Activated CD8-positive, alpha-beta T cell treated with anti-CD3 and anti-CD28 coated beads, Interleukin-2, amount 10 ng/mL, durations not matched to agents 7 days and 5 days (primary cell): Measurements from ENCODE around the gene LTO1. TPM values are rescaled to one million over a fixed set of nuclear protein-coding genes. Genes with fewer than 3 reads are reported as not detected.

Experiments used
- ATAC-seq: fragments of 150-1000 bp; cut with Tn5 transposase; one replicate; pipeline ENCODE4 v1.10.0; 2021; ENCODE audit warnings: moderate library complexity
- CTCF ChIA-PET: fragments of 350-600 bp; sonication (Branson Sonifier 250); formaldehyde crosslinking; loops from one replicate; lab custom pipeline; 2021; ENCODE audit warnings: antibody characterized with exemption; lab: Charles Lee
- POLR2A ChIA-PET: fragments of 350-600 bp; sonication (Branson Sonifier 250); formaldehyde crosslinking; loops from one replicate; lab custom pipeline; 2021; ENCODE audit warnings: antibody characterized with exemption; lab: Charles Lee
- DNase-seq: peaks from one replicate; pipeline ENCODE4 v3.0.0-alpha.2; 2020
- H3K27ac Mint-ChIP-seq: one replicate; pipeline ENCODE4 v1.8.0; 2021; ENCODE audit warnings: mild to moderate bottlenecking, mixed read lengths
- H3K27me3 Mint-ChIP-seq: one replicate; pipeline ENCODE4 v1.8.0; 2021; ENCODE audit warnings: low read depth, mixed read lengths
- H3K36me3 Mint-ChIP-seq: one replicate; pipeline ENCODE4 v1.8.0; 2021; ENCODE audit warnings: low read depth, mixed read lengths
- H3K4me1 Mint-ChIP-seq: one replicate; pipeline ENCODE4 v1.8.0; 2021; ENCODE audit warnings: low read depth, mixed read lengths
- H3K4me3 Mint-ChIP-seq: one replicate; pipeline ENCODE4 v1.8.0; 2021; ENCODE audit warnings: mild to moderate bottlenecking, mixed read lengths
- H3K9me3 Mint-ChIP-seq: one replicate; pipeline ENCODE4 v1.8.0; 2022; ENCODE audit warnings: mixed read lengths; ENCODE audit not compliant: insufficient read depth
- total RNA-seq, 2 experiments: library from RNA; stranded (reverse); gene quantifications; one replicate each; pipeline ENCODE4 v1.2.3, GENCODE V29; 2021

The LTO1 gene
- total RNA-seq, 2 experiments from 2014 or later: 21.0 to 23.0 TPM

DNA sequence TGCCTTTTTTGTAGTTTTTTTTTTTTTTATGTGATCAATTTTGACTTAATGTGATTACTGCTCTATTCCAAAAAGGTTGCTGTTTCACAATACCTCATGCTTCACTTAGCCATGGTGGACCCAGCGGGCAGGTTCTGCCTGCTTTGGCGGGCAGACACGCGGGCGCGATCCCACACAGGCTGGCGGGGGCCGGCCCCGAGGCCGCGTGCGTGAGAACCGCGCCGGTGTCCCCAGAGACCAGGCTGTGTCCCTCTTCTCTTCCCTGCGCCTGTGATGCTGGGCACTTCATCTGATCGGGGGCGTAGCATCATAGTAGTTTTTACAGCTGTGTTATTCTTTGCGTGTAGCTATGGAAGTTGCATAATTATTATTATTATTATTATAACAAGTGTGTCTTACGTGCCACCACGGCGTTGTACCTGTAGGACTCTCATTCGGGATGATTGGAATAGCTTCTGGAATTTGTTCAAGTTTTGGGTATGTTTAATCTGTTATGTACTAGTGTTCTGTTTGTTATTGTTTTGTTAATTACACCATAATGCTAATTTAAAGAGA lies 21.7 kb downstream of the LTO1 start:
- H3K27ac Mint-ChIP-seq: no peak overlapping the region
- CTCF ChIA-PET: interaction anchor here (0.9 kb wide), 1 partner anchor 11 kb away, joined by 3 read pairs; no protein-coding TSS in a partner anchor
- ATAC-seq: no peak
- POLR2A ChIA-PET: no interaction called here
- H3K4me1 Mint-ChIP-seq: no peaks in the 10 kb centered on the region
- no peak overlapping the region for H3K4me3 Mint-ChIP-seq
- no peak for DNase-seq
- no peaks in the 10 kb centered on the region for H3K27me3 Mint-ChIP-seq
- H3K9me3 Mint-ChIP-seq: no peaks in the 10 kb centered on the region
- no peaks in the 10 kb centered on the region for H3K36me3 Mint-ChIP-seq

GRCh38 chr11:69652999-69653398 lies 22.2 kb downstream of the LTO1 start:
- CTCF ChIA-PET: interaction anchor here (0.9 kb wide), 1 partner anchor 10 kb away, joined by 3 read pairs; no protein-coding TSS in a partner anchor

DNA sequence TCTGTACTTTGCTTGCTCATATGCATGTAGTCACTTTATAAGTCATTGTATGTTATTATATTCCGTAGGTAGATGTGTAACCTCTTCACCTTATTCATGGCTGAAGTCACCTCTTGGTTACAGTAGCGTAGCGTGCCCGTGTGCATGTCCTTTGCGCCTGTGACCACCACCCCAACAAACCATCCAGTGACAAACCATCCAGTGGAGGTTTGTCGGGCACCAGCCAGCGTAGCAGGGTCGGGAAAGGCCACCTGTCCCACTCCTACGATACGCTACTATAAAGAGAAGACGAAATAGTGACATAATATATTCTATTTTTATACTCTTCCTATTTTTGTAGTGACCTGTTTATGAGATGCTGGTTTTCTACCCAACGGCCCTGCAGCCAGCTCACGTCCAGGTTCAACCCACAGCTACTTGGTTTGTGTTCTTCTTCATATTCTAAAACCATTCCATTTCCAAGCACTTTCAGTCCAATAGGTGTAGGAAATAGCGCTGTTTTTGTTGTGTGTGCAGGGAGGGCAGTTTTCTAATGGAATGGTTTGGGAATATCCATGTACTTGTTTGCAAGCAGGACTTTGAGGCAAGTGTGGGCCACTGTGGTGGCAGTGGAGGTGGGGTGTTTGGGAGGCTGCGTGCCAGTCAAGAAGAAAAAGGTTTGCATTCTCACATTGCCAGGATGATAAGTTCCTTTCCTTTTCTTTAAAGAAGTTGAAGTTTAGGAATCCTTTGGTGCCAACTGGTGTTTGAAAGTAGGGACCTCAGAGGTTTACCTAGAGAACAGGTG lies 23.1 kb downstream of the LTO1 start:
- CTCF ChIA-PET: no interaction called here
- POLR2A ChIA-PET: no interaction called here
- ATAC-seq: no peak

More at GRCh38 chr11:69652999-69653398, 22.2 kb downstream of the LTO1 start:
- no peak for ATAC-seq
- DNase-seq: no peak
- Mint-ChIP-seq H3K9me3 (no peaks in the 10 kb centered on the region), H3K4me1 (no peaks in the 10 kb centered on the region), H3K27me3 (no peaks in the 10 kb centered on the region), H3K27ac (no peak overlapping the region), H3K36me3 (no peaks in the 10 kb centered on the region), H3K4me3 (no peak overlapping the region)
- POLR2A ChIA-PET: no interaction called here

GRCh38 chr11:69650832-69651344 lies 24.3 kb downstream of the LTO1 start:
- ATAC-seq (no peak), DNase-seq (no peak)
- no peaks in the 10 kb centered on the region for H3K4me1 Mint-ChIP-seq
- H3K9me3 Mint-ChIP-seq: no peaks in the 10 kb centered on the region
- H3K27ac Mint-ChIP-seq: no peak overlapping the region
- no peak overlapping the region for H3K4me3 Mint-ChIP-seq
- POLR2A ChIA-PET: no interaction called here
- CTCF ChIA-PET: no interaction called here
- H3K36me3 Mint-ChIP-seq: no peaks in the 10 kb centered on the region
- H3K27me3 Mint-ChIP-seq: no peaks in the 10 kb centered on the region

More for the DNA sequence above, 23.1 kb downstream of the LTO1 start:
- no peak for DNase-seq
- Mint-ChIP-seq H3K36me3 (no peaks in the 10 kb centered on the region), H3K27me3 (no peaks in the 10 kb centered on the region), H3K4me3 (no peak overlapping the region), H3K4me1 (no peaks in the 10 kb centered on the region), H3K9me3 (no peaks in the 10 kb centered on the region), H3K27ac (no peak overlapping the region)

GRCh38 chr11:69650081-69650831 lies 24.9 kb downstream of the LTO1 start:
- Mint-ChIP-seq H3K27me3 (no peaks in the 10 kb centered on the region), H3K36me3 (no peaks in the 10 kb centered on the region), H3K9me3 (no peaks in the 10 kb centered on the region), H3K27ac (no peak overlapping the region), H3K4me3 (no peak overlapping the region), H3K4me1 (no peaks in the 10 kb centered on the region)
- ChIA-PET CTCF (no interaction called here), POLR2A (no interaction called here)
- DNase-seq (no peak), ATAC-seq (no peak)

GRCh38 chr11:69649576-69649900 lies 25.6 kb downstream of the LTO1 start:
- H3K27me3 Mint-ChIP-seq: no peaks in the 10 kb centered on the region
- no peak overlapping the region for H3K27ac Mint-ChIP-seq
- DNase-seq (no peak), ATAC-seq (no peak)
- no peaks in the 10 kb centered on the region for H3K4me1 Mint-ChIP-seq
- H3K4me3 Mint-ChIP-seq: no peak overlapping the region
- no peaks in the 10 kb centered on the region for H3K36me3 Mint-ChIP-seq
- ChIA-PET POLR2A (no interaction called here), CTCF (no interaction called here)
- no peaks in the 10 kb centered on the region for H3K9me3 Mint-ChIP-seq

DNA sequence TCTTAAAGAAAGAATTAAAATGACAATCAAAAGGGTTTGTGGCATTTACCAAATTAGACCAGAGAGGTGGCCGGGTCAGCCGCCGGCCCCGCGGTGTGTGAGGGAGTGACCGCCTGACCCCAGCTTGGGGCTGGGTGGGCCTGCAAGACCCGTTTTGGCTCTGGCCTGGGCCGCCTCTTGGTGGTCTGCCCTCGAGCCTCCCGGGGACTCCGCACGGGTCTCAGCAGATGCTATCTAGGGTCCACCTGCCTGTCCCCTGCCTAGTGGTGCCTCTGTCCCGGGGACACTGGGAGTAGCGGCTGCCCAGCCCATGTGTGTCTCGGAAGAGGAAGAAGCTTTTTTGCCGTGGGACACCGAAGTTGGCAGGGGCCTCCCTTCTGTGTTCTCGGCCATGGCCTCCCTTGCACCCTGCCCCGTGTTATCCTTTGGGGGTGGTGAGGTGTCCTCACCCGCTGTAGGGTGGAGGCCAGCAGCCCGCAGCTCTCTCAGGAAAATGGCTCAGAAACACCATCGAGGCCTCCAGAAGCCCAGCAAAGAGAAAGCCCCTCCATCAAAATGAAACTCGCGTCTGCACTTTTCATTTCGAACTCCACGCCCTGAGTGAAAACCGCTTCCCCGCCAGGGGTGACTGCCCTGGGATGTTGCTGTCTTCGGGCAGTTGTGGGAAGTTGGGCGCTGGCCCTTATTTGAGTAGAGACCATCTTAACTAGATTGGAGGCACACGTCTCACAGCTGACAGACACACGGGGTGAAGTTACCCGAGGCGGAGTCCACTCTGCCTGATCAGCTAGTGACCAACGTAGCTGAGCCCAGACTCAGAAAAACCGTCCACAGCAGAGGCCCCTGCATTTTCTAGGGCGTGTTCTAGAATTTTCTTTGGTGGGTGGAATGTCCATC lies 26.2 kb downstream of the LTO1 start:
- H3K36me3 Mint-ChIP-seq: no peaks in the 10 kb centered on the region
- POLR2A ChIA-PET: no interaction called here
- no peak for ATAC-seq
- H3K27me3 Mint-ChIP-seq: no peaks in the 10 kb centered on the region
- no peak for DNase-seq
- no peak overlapping the region for H3K4me3 Mint-ChIP-seq
- no peaks in the 10 kb centered on the region for H3K4me1 Mint-ChIP-seq
- no peaks in the 10 kb centered on the region for H3K9me3 Mint-ChIP-seq
- CTCF ChIA-PET: no interaction called here
- H3K27ac Mint-ChIP-seq: no peak overlapping the region

GRCh38 chr11:69647761-69648497 lies 27.2 kb downstream of the LTO1 start:
- ChIA-PET POLR2A (no interaction called here), CTCF (no interaction called here)
- H3K4me3 Mint-ChIP-seq: no peak overlapping the region
- ATAC-seq (no peak), DNase-seq (no peak)
- H3K9me3 Mint-ChIP-seq: no peaks in the 10 kb centered on the region
- H3K4me1 Mint-ChIP-seq: no peaks in the 10 kb centered on the region
- H3K36me3 Mint-ChIP-seq: no peaks in the 10 kb centered on the region
- H3K27ac Mint-ChIP-seq: no peak overlapping the region
- H3K27me3 Mint-ChIP-seq: no peaks in the 10 kb centered on the region

DNA sequence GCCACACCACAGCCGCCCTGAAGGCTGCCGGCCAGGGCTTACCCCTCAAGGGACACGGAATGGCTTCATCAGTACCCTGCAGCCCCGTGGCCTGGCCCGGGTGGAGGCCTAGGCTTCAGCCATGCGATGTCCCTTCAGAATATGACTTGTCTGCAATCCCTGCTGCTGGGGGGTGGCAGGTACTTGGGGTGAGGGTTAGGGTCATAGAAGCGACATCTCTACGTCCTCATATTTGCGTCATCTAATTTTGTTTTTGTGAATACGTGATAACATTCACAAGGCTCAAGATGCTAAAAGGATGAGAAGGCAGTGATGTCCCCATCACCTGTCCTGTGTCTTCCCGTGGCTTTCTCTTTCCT lies 27.8 kb downstream of the LTO1 start:
- Mint-ChIP-seq H3K27ac (no peak overlapping the region), H3K4me1 (no peaks in the 10 kb centered on the region), H3K27me3 (no peaks in the 10 kb centered on the region), H3K36me3 (no peaks in the 10 kb centered on the region), H3K9me3 (no peaks in the 10 kb centered on the region), H3K4me3 (no peak overlapping the region)
- ATAC-seq (no peak), DNase-seq (no peak)
- CTCF ChIA-PET: no interaction called here
- POLR2A ChIA-PET: no interaction called here

DNA sequence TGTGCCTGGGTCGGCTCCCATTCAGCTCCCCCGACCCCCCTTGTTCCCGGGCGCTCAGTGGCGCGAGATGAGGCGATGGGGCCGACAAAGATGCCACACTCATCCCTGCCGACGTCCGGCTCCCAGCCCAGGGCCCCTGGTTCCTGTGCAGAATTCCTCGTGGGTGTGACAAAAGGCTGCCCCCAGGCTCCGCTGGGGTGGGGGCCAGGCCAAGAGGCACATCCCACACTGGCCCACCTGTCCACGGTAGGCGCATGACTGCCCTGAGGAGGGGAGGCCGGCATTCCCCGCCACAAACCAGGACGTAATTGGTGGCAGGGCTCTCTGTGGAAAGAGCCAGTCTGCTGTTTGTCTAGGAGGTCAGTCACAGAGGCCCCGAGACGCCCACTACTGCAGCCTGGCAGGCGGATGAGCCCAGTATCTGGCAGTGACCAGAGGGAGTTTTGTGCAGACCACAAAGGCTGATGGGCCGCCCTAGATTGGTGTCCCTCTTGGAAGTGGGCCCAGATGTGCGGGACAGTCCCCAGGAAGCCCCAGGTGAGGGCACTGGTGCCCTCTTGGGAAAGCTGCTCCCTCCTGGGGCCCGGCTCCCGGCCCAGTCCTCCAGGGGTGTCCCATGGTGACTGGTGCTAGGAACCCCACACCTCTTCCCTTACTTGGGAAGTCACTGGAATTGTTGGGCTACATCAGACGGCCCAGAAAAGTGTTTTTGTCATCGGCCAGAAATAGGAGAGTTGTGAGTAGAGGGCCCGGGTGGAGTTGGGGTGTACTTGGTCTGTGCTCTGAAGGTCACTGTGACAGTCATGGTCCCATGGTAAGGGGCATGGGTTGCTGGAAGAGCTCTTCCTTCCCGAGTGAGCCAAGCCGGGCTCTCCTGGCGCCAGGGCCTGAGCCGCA lies 28.4 kb downstream of the LTO1 start:
- Mint-ChIP-seq H3K4me3 (no peak overlapping the region), H3K36me3 (no peaks in the 10 kb centered on the region), H3K27ac (no peak overlapping the region), H3K27me3 (no peaks in the 10 kb centered on the region), H3K4me1 (no peaks in the 10 kb centered on the region), H3K9me3 (no peaks in the 10 kb centered on the region)
- ATAC-seq (no peak), DNase-seq (no peak)
- POLR2A ChIA-PET: no interaction called here
- CTCF ChIA-PET: no interaction called here
